Neural cell (in vitro differentiated cells): ENCODE measurements around the gene PILRA. TPM values are rescaled to one million over a fixed set of nuclear protein-coding genes. Genes with fewer than 3 reads are reported as not detected.
"Not testable (repeated sequence)": the region's sequence is repeated elsewhere in the genome, so short reads cannot be mapped to it uniquely, and the experiment has no call there.

Experiments used
- H2AFZ ChIP-seq: fragments of 200-600, 300-800 bp; sonication (generic), shearing (Covaris generic); 2 replicates; pipeline ENCODE4 v1.6.0; 2014; ENCODE audit warnings: low read depth, mild to moderate bottlenecking, antibody characterized with exemption, low read length, moderate library complexity
- H3F3A ChIP-seq: fragments of 200-600 bp; shearing (Covaris generic); 2 replicates; pipeline ENCODE4 v1.6.1; 2016; ENCODE audit warnings: mild to moderate bottlenecking, moderate library complexity, mixed read lengths, antibody characterized with exemption, low read length; ENCODE audit not compliant: insufficient read depth, poor library complexity, severe bottlenecking
- H3K27ac ChIP-seq: fragments of 200-600, 300-800 bp; sonication (generic), shearing (Covaris generic); 2 replicates; pipeline ENCODE4 v1.5.1; 2014; ENCODE audit warnings: mild to moderate bottlenecking, low read length, moderate library complexity
- H3K27me3 ChIP-seq: fragments of 300-800, 200-600 bp; sonication (generic), shearing (Covaris generic); 2 replicates; pipeline ENCODE4 v1.6.0; 2014; ENCODE audit warnings: mild to moderate bottlenecking, low read depth, low read length, moderate library complexity; ENCODE audit not compliant: insufficient read depth
- H3K36me3 ChIP-seq: fragments of 300-800, 200-600 bp; sonication (generic), shearing (Covaris generic); 2 replicates; pipeline ENCODE4 v1.5.1; 2014; ENCODE audit warnings: mild to moderate bottlenecking, antibody characterized with exemption, low read length, moderate library complexity; ENCODE audit not compliant: insufficient read depth
- H3K4me2 ChIP-seq: fragments of 300-800, 200-600 bp; sonication (generic), shearing (Covaris generic); 2 replicates; pipeline ENCODE4 v1.6.0; 2014; ENCODE audit warnings: mild to moderate bottlenecking, low read length
- H3K4me3 ChIP-seq: fragments of 300-800, 200-600 bp; sonication (generic), shearing (Covaris generic); 2 replicates; pipeline ENCODE4 v1.5.1; 2014; ENCODE audit warnings: mild to moderate bottlenecking, low read length, moderate library complexity
- H3K79me2 ChIP-seq: fragments of 200-600 bp; shearing (Covaris generic); replicated peaks from 2 replicates; pipeline ENCODE4 v1.6.0; 2014; ENCODE audit warnings: mild to moderate bottlenecking, low read length, moderate library complexity; ENCODE audit not compliant: insufficient read depth
- H3K9ac ChIP-seq: fragments of 300-800, 200-600 bp; sonication (generic), shearing (Covaris generic); 2 replicates; pipeline ENCODE4 v1.6.1; 2016; ENCODE audit warnings: mild to moderate bottlenecking, low read length, mixed read lengths
- H3K9me2 ChIP-seq: fragments of 200-600 bp; shearing (Covaris generic); 2 replicates; pipeline ENCODE4 v1.6.1; 2016; ENCODE audit warnings: mild to moderate bottlenecking, low read length, mixed read lengths; ENCODE audit not compliant: insufficient read depth
- H3K9me3 ChIP-seq: fragments of 200-600, 300-800 bp; sonication (generic), shearing (Covaris generic); 2 replicates; pipeline ENCODE4 v1.6.1; 2016; ENCODE audit warnings: mild to moderate bottlenecking, mixed run types, low read length, moderate library complexity, mixed read lengths
- H4K20me1 ChIP-seq: fragments of 200-600 bp; shearing (Covaris generic); 2 replicates; pipeline ENCODE4 v1.6.1; 2016; ENCODE audit warnings: mild to moderate bottlenecking, mixed run types; ENCODE audit not compliant: insufficient read depth
- CTCF ChIP-seq: fragments of 450-650 bp; IDR thresholded peaks from 2 replicates; pipeline ENCODE4 v1.5.1; 2014; ENCODE audit warnings: antibody characterized with exemption, mild to moderate bottlenecking, moderate library complexity; ENCODE audit not compliant: poor library complexity, severe bottlenecking
- EP300 ChIP-seq: fragments of 450-650 bp; conservative IDR thresholded peaks from 2 replicates; pipeline ENCODE4 v1.6.1; 2014; ENCODE audit warnings: antibody characterized with exemption, mild to moderate bottlenecking, moderate library complexity; ENCODE audit not compliant: poor library complexity, severe bottlenecking
- EZH2 ChIP-seq: fragments of 200-600, 300-800 bp; shearing (Covaris generic), sonication (generic); IDR thresholded peaks from 2 replicates; pipeline ENCODE4 v1.6.1; 2014; ENCODE audit warnings: antibody characterized with exemption, low read length, borderline replicate concordance, mild to moderate bottlenecking; ENCODE audit not compliant: insufficient read depth, poor library complexity, severe bottlenecking
- MXI1 ChIP-seq: fragments of 450-650 bp; conservative IDR thresholded peaks from 2 replicates; pipeline ENCODE4 v1.6.1; 2014; ENCODE audit warnings: antibody characterized with exemption, mild to moderate bottlenecking; ENCODE audit not compliant: poor library complexity, severe bottlenecking
- POLR2AphosphoS5 ChIP-seq: IDR thresholded peaks from 2 replicates; pipeline ENCODE4 v1.6.1; 2012
- RAD21 ChIP-seq: fragments of 450-650 bp; conservative IDR thresholded peaks from 2 replicates; pipeline ENCODE4 v1.6.1; 2014; ENCODE audit warnings: antibody characterized with exemption, mild to moderate bottlenecking, moderate library complexity
- REST ChIP-seq: IDR thresholded peaks from 2 replicates; pipeline ENCODE4 v1.6.1; 2012; ENCODE audit warnings: borderline replicate concordance
- SMC3 ChIP-seq: fragments of 450-650 bp; conservative IDR thresholded peaks from 2 replicates; pipeline ENCODE4 v1.6.1; 2014; ENCODE audit warnings: antibody characterized with exemption, mild to moderate bottlenecking, moderate library complexity; ENCODE audit not compliant: poor library complexity
- TAF1 ChIP-seq: IDR thresholded peaks from 2 replicates; pipeline ENCODE4 v1.6.1; 2012; ENCODE audit warnings: low read depth
- polyA plus RNA-seq: library from polyadenylated mRNA; depleted of rRNA; stranded (reverse); fragments of >200 nt; gene quantifications from 2 replicates; pipeline ENCODE4 v1.2.3, GENCODE V29; 2014

The PILRA gene
- polyA plus RNA-seq, 1 donor from 2014 or later: 23.7 TPM

- no peak for TF ChIP-seq CTCF
Measured at GRCh38 chr7:100372256-100372655, 1.0 kb upstream of the PILRA start (continued).

- Histone ChIP-seq H3K27me3 (no peaks in the 10 kb centered on the region), H3F3A (no peaks in the 10 kb centered on the region), H3K36me3 (no peaks in the 10 kb centered on the region), H3K27ac (no peak overlapping the region), H3K9me3 (no peaks in the 10 kb centered on the region), H3K9me2 (no peaks in the 10 kb centered on the region), H3K4me3 (no peak overlapping the region), H2AFZ (no peak overlapping the region), H4K20me1 (no peaks in the 10 kb centered on the region), H3K79me2 (no peaks in the 10 kb centered on the region), H3K4me2 (no peak overlapping the region), H3K9ac (no peak overlapping the region)
- TF ChIP-seq POLR2AphosphoS5 (no peak), TAF1 (no peak), REST (no peak), SMC3 (no peak), CTCF (no peak), MXI1 (no peak), EP300 (no peak), EZH2 (no peak), RAD21 (no peak)
Measured at GRCh38 chr7:100372694-100373093, 593 bp upstream of the PILRA start.

- not testable (repeated sequence) for H3K9ac ChIP-seq, H3K9me3 ChIP-seq, H3K27ac ChIP-seq, H3K4me3 ChIP-seq, H3K9me2 ChIP-seq, H4K20me1 ChIP-seq, H3F3A ChIP-seq, H3K79me2 ChIP-seq, H2AFZ ChIP-seq, H3K27me3 ChIP-seq, H3K4me2 ChIP-seq, H3K36me3 ChIP-seq
Measured at GRCh38 chr7:100373870-100374598, 747 bp downstream of the PILRA start.
